Ishikawa (cell line): ENCODE results near the gene CCDC146.

Source experiments
- CEBPB ChIP-seq: IDR thresholded peaks from 2 replicates; pipeline ENCODE4 v1.6.1; 2012
- CREB1 ChIP-seq: IDR thresholded peaks from 2 replicates; pipeline ENCODE4 v1.6.1; 2012; ENCODE audit warnings: low read depth
- EGR1 ChIP-seq: IDR thresholded peaks from 2 replicates; pipeline ENCODE4 v1.6.1; 2012
- EP300 ChIP-seq: IDR thresholded peaks from 2 replicates; pipeline ENCODE4 v1.6.1; 2012; ENCODE audit warnings: borderline replicate concordance
- FOXM1 ChIP-seq: IDR thresholded peaks from 2 replicates; pipeline ENCODE4 v1.6.1; 2012; ENCODE audit warnings: low read depth, borderline replicate concordance
- NFIC ChIP-seq: IDR thresholded peaks from 2 replicates; pipeline ENCODE4 v1.6.1; 2012
- RAD21 ChIP-seq: IDR thresholded peaks from 2 replicates; pipeline ENCODE4 v1.6.1; 2012; ENCODE audit warnings: low read depth
- TAF1 ChIP-seq: IDR thresholded peaks from 2 replicates; pipeline ENCODE4 v1.6.1; 2012; ENCODE audit warnings: low read depth, mild to moderate bottlenecking
- TCF12 ChIP-seq: IDR thresholded peaks from 2 replicates; pipeline ENCODE4 v1.6.1; 2012; ENCODE audit warnings: low read depth
- TEAD4 ChIP-seq: IDR thresholded peaks from 2 replicates; pipeline ENCODE4 v1.6.1; 2012
- USF1 ChIP-seq: IDR thresholded peaks from 2 replicates; pipeline ENCODE4 v1.6.1; 2012
- YY1 ChIP-seq: IDR thresholded peaks from 2 replicates; pipeline ENCODE4 v1.6.1; 2012; ENCODE audit warnings: low read depth
- ZBTB7A ChIP-seq: IDR thresholded peaks from 2 replicates; pipeline ENCODE4 v1.6.1; 2012; ENCODE audit warnings: low read depth
- TF ChIP-seq, protein P1 (sequence below): IDR thresholded peaks from 2 replicates; pipeline ENCODE4 v1.6.1; 2012; ENCODE audit warnings: low read depth, mild to moderate bottlenecking
- TF ChIP-seq, protein P2 (sequence below): IDR thresholded peaks from 2 replicates; pipeline ENCODE4 v1.6.1; 2012

Gene CCDC146

GRCh38 chr7:77181734-77182133 lies 59.3 kb downstream of the CCDC146 start:
- TF ChIP-seq TAF1 (no peak), CREB1 (no peak), USF1 (no peak), EGR1 (no peak), ZBTB7A (no peak), CEBPB (no peak), EP300 (no peak)
- TF ChIP-seq, protein P1, sequence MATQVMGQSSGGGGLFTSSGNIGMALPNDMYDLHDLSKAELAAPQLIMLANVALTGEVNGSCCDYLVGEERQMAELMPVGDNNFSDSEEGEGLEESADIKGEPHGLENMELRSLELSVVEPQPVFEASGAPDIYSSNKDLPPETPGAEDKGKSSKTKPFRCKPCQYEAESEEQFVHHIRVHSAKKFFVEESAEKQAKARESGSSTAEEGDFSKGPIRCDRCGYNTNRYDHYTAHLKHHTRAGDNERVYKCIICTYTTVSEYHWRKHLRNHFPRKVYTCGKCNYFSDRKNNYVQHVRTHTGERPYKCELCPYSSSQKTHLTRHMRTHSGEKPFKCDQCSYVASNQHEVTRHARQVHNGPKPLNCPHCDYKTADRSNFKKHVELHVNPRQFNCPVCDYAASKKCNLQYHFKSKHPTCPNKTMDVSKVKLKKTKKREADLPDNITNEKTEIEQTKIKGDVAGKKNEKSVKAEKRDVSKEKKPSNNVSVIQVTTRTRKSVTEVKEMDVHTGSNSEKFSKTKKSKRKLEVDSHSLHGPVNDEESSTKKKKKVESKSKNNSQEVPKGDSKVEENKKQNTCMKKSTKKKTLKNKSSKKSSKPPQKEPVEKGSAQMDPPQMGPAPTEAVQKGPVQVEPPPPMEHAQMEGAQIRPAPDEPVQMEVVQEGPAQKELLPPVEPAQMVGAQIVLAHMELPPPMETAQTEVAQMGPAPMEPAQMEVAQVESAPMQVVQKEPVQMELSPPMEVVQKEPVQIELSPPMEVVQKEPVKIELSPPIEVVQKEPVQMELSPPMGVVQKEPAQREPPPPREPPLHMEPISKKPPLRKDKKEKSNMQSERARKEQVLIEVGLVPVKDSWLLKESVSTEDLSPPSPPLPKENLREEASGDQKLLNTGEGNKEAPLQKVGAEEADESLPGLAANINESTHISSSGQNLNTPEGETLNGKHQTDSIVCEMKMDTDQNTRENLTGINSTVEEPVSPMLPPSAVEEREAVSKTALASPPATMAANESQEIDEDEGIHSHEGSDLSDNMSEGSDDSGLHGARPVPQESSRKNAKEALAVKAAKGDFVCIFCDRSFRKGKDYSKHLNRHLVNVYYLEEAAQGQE, result no peak

DNA sequence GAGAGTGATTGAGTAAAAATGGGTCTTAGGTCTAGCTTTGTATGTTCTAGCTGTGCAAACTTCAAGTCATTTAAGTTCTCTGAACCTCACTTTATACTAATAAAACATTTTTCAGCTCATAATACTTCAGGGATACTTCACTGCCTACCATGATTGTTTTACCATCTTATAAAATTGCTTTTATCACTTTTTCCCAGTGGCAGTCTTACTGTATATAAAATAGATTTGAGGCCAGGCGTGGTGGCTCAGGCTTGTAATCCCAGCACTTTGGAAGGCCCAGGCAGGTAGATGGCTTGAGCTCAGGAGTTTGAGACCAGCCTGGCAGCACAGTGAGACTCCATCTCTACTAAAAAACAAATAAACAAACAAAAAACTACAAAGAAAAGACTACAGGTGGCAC lies 59.8 kb downstream of the CCDC146 start:
- TF ChIP-seq FOXM1 (no peak), NFIC (no peak), EP300 (no peak)

DNA sequence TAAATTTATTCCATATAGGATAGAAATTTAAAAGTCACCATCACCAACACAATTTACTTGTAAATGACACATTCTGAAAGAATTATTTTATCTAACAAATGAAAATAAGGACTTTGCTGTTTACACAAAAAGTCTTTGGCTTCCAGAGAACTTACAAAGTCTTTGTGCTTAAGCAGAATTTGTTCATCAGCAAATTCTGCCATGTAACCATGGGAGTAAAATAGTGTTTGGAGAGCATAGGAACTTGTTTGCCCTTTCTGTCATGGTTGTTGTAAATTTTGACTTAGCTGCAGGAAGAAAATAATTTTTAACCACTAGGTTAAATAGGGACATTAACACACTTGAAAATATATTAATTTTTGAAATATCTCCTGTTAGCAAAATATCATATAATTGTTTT lies 62.0 kb downstream of the CCDC146 start:
- no peak for TF ChIP-seq NFIC
- no peak for TF ChIP-seq RAD21
- TF ChIP-seq EGR1, result no peak
- no peak for TF ChIP-seq TEAD4
- TF ChIP-seq, protein P2, sequence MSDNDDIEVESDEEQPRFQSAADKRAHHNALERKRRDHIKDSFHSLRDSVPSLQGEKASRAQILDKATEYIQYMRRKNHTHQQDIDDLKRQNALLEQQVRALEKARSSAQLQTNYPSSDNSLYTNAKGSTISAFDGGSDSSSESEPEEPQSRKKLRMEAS, result no peak
- no peak for TF ChIP-seq USF1

GRCh38 chr7:77184990-77185389 lies 62.6 kb downstream of the CCDC146 start:
- no peak for TF ChIP-seq ZBTB7A
- no peak for TF ChIP-seq CEBPB
- no peak for TF ChIP-seq EGR1
- TF ChIP-seq CREB1, result no peak
- TF ChIP-seq, protein P2, result no peak
- no peak for TF ChIP-seq TAF1
- no peak for TF ChIP-seq YY1
- TF ChIP-seq, protein P1, result no peak
- no peak for TF ChIP-seq EP300
- TF ChIP-seq NFIC, result no peak
- no peak for TF ChIP-seq TCF12
- no peak for TF ChIP-seq RAD21
- no peak for TF ChIP-seq FOXM1
- TF ChIP-seq USF1, result no peak
- TF ChIP-seq TEAD4, result no peak

GRCh38 chr7:77185866-77186265 lies 63.5 kb downstream of the CCDC146 start:
- no peak for TF ChIP-seq CEBPB
- TF ChIP-seq USF1, result no peak
- TF ChIP-seq FOXM1, result no peak
- TF ChIP-seq YY1, result no peak
- no peak for TF ChIP-seq CREB1
- no peak for TF ChIP-seq TCF12
- no peak for TF ChIP-seq TAF1
- TF ChIP-seq NFIC, result no peak
- no peak for TF ChIP-seq ZBTB7A
- no peak for TF ChIP-seq TEAD4

- TF ChIP-seq EGR1 (no peak), EP300 (no peak), CEBPB (no peak), YY1 (no peak), NFIC (no peak), RAD21 (no peak), FOXM1 (no peak), ZBTB7A (no peak), TCF12 (no peak), CREB1 (no peak), USF1 (no peak), TEAD4 (no peak), TAF1 (no peak)
- TF ChIP-seq, protein P1, result no peak
- TF ChIP-seq, protein P2, result no peak
Measured at GRCh38 chr7:77188731-77189437, 66.5 kb downstream of the CCDC146 start.
